Activated naive CD8-positive, alpha-beta T cell treated with anti-CD3 and anti-CD28 coated beads, Interleukin-2, amount 10 ng/mL, durations not matched to agents 7 days and 5 days (primary cell): ENCODE data around the gene NRXN3. TPM values are rescaled to one million over a fixed set of nuclear protein-coding genes. Genes with fewer than 3 reads are reported as not detected.

Source experiments
- ATAC-seq: fragments of 150-1000 bp; cut with Tn5 transposase; one replicate; pipeline ENCODE4 v1.10.0; 2021; ENCODE audit warnings: low read depth, moderate library complexity
- POLR2A ChIA-PET: fragments of 350-600 bp; sonication (Branson Sonifier 250); formaldehyde crosslinking; loops from one replicate; lab custom pipeline; 2021; ENCODE audit warnings: antibody characterized with exemption; lab: Charles Lee
- DNase-seq: peaks from one replicate; pipeline ENCODE4 v3.0.0; 2021
- H3K27ac Mint-ChIP-seq: one replicate; pipeline ENCODE4 v1.8.0; 2022; ENCODE audit warnings: mild to moderate bottlenecking, mixed read lengths
- H3K27me3 Mint-ChIP-seq: one replicate; pipeline ENCODE4 v1.8.0; 2022; ENCODE audit warnings: mild to moderate bottlenecking, moderate library complexity, mixed read lengths
- H3K36me3 Mint-ChIP-seq: one replicate; pipeline ENCODE4 v1.8.0; 2021; ENCODE audit warnings: mild to moderate bottlenecking, mixed read lengths
- H3K4me1 Mint-ChIP-seq: one replicate; pipeline ENCODE4 v1.8.0; 2021; ENCODE audit warnings: mixed read lengths
- H3K4me3 Mint-ChIP-seq: one replicate; pipeline ENCODE4 v1.8.0; 2022; ENCODE audit warnings: mild to moderate bottlenecking, moderate library complexity, mixed read lengths
- H3K9me3 Mint-ChIP-seq: one replicate; pipeline ENCODE4 v1.8.0; 2021; ENCODE audit warnings: mixed read lengths
- total RNA-seq, 2 experiments: library from RNA; stranded (reverse); gene quantifications; one replicate each; pipeline ENCODE4 v1.2.3, GENCODE V29; 2021

Gene NRXN3
- total RNA-seq, 2 experiments from 2014 or later, result not detected

DNA sequence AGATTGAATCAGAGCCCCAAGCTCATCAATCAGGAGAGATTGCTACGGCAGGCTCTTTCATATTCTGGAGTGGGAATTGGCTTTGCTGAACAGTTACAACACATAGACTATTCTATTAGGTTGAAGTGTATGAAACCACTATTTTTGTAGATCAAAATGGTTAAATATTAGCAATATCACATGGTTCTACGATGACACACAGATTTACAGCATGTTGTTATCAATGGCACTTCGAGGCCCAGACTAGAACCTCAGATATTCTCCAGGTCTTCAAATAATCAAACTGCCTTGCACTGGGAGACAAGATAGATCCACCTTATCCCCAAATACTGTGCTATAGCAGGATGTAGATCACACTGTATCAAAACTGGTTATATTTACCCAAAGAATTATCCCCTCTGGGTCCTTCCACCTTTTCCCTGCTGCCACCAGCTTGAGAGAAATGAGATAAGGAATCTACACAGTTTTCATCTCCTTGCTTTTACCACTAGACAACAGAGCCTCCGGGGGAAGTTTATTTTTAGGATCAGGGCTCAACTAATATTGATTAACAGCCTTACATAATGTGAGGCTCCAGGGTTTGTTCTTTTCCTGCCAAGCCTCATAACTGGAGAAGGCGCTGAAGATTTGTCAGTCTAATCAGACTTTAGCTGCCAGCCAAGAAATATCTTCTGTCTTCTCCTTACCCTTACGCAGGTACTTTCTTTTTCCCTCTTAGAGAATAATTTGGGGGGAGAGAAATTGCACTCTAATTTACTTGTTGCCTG is 1534.1 kb downstream of the NRXN3 start:
- DNase-seq (no peak), ATAC-seq (no peak)
- H3K27ac Mint-ChIP-seq, result no peak overlapping the region
- POLR2A ChIA-PET, result no interaction called here
- H3K27me3 Mint-ChIP-seq, result no peaks in the 10 kb centered on the region
- no peaks in the 10 kb centered on the region for H3K4me1 Mint-ChIP-seq
- H3K4me3 Mint-ChIP-seq, result no peak overlapping the region
- H3K9me3 Mint-ChIP-seq, result no peaks in the 10 kb centered on the region
- H3K36me3 Mint-ChIP-seq, result no peaks in the 10 kb centered on the region

DNA sequence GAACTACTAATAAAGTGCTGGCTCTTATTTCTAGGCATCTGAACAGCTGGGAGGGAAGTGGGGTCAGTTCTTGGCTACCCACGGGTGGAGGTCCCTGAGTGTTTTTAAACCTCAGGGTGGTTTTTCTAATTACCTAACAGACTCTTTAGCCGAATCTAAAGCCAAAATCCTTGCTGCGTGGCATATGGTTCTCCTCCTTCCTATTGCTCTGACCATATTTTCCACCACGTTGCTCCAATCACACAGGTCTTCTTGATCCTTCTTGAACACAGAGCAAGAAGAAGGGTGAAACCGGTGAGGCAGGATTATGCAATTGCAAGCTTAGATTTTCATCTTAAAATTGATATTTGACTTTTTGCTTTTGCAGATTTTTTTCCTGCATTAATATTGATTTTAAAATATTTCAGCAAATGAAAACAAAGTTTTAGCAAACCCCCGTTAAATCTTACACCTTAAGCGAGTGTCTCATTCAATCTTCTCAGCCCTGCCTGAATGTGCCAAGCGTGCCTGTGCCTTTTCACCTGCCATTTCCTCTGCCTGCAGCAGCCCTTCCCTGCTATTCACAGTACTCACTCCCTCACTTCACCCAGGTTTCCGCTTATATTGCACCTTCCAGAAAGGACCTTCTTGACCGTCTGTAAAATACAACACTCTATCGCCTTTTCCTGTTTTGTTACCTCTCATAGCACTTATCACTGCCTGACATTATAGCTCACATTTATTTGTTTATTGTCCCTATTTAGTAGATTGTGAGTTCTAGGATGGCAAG is 1535.1 kb downstream of the NRXN3 start:
- H3K9me3 Mint-ChIP-seq, result no peaks in the 10 kb centered on the region
- no peak overlapping the region for H3K27ac Mint-ChIP-seq
- H3K4me1 Mint-ChIP-seq, result no peaks in the 10 kb centered on the region
- no peaks in the 10 kb centered on the region for H3K27me3 Mint-ChIP-seq
- POLR2A ChIA-PET, result no interaction called here
- no peak overlapping the region for H3K4me3 Mint-ChIP-seq
- no peaks in the 10 kb centered on the region for H3K36me3 Mint-ChIP-seq
- ATAC-seq (no peak), DNase-seq (no peak)

GRCh38 chr14:79706382-79706781 is 1536.2 kb downstream of the NRXN3 start:
- POLR2A ChIA-PET, result no interaction called here
- Mint-ChIP-seq H3K4me1 (no peaks in the 10 kb centered on the region), H3K27me3 (no peaks in the 10 kb centered on the region), H3K4me3 (no peak overlapping the region), H3K9me3 (no peaks in the 10 kb centered on the region), H3K27ac (no peak overlapping the region), H3K36me3 (no peaks in the 10 kb centered on the region)
- ATAC-seq (no peak), DNase-seq (no peak)

- Mint-ChIP-seq H3K27me3 (no peaks in the 10 kb centered on the region), H3K4me1 (no peaks in the 10 kb centered on the region), H3K36me3 (no peaks in the 10 kb centered on the region), H3K4me3 (no peak overlapping the region), H3K9me3 (no peaks in the 10 kb centered on the region), H3K27ac (no peak overlapping the region)
- ATAC-seq (no peak), DNase-seq (no peak)
- POLR2A ChIA-PET, result no interaction called here
These were observed 1538.5 kb downstream of the NRXN3 start for GRCh38 chr14:79708426-79709388.

GRCh38 chr14:79709573-79709972 is 1539.4 kb downstream of the NRXN3 start:
- H3K27ac Mint-ChIP-seq, result no peak overlapping the region
- no peaks in the 10 kb centered on the region for H3K36me3 Mint-ChIP-seq
- H3K4me1 Mint-ChIP-seq, result no peaks in the 10 kb centered on the region
- no peak for DNase-seq
- no peaks in the 10 kb centered on the region for H3K27me3 Mint-ChIP-seq
- POLR2A ChIA-PET, result no interaction called here
- no peak overlapping the region for H3K4me3 Mint-ChIP-seq
- ATAC-seq, result no peak
- no peaks in the 10 kb centered on the region for H3K9me3 Mint-ChIP-seq

DNA sequence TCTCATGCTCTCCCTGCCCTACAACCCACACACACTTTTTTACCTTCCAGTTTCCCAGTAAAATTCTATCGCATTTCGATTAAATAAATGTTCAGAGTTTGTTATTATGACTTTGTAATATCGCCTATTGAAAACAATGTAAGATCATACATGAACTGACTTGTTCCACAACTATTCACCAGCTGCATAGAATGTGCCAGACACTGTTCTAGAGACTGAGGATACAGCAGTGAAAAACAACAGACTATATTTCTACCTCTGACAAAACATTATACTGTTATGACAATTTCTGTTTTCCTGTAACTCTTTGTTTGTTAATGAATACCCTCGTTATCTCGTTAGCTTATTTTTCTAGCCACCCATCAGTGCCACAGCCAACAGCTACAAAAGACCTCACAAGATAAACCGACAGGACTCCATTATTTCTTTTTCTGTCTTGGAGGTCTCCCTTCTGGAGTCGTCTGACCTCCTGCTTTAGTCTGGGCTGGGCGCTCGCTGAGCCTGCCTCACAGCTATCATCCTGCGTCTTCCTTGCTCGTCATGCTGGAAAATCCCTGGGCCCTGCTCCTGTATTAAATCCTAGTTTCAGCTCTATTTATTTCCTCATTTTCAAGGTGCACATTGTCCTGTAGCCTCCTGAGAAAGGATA is 1542.3 kb downstream of the NRXN3 start:
- POLR2A ChIA-PET, result interaction anchor here (0.7 kb wide), 1 partner anchor 72 kb away, joined by 4 read pairs; no protein-coding TSS in a partner anchor
- no peaks in the 10 kb centered on the region for H3K4me1 Mint-ChIP-seq
- H3K27me3 Mint-ChIP-seq, result no peaks in the 10 kb centered on the region
- no peaks in the 10 kb centered on the region for H3K9me3 Mint-ChIP-seq
- DNase-seq (no peak), ATAC-seq (no peak)
- H3K27ac Mint-ChIP-seq, result no peak overlapping the region
- H3K36me3 Mint-ChIP-seq, result no peaks in the 10 kb centered on the region
- no peak overlapping the region for H3K4me3 Mint-ChIP-seq

DNA sequence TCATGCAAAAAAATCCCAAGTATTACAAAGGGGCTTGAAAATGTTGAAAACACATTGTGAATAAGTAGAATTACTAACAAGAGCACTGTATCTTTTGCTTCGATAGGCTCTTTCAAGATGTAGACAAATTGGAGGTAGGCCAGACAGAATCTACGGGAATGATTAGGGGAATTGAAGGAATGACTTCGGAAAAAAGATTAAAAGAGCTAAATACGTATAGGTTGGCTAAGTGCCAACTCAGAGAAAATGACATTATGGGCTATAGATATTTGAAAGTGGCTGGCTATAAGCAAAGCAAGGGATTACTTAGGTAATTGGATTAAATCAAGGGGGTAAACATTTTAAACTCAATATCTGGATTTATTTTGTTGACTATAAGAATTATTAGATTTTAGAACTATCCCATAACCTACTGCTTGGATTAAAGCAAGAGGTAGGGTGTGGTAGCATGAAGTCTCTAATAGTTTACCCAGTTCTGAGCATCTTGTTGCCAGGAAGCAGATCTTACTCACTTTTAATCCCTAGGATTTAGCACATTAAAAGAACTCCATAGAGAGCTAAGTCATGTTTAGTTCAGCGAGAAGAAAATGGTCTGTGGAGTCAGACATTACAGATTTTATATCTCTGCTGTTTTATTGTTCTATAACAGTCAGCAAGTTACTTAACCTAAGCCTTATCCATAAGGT is 1551.4 kb downstream of the NRXN3 start:
- ATAC-seq (no peak), DNase-seq (no peak)
- POLR2A ChIA-PET, result no interaction called here
- no peaks in the 10 kb centered on the region for H3K4me1 Mint-ChIP-seq
- H3K27ac Mint-ChIP-seq, result no peak overlapping the region
- no peaks in the 10 kb centered on the region for H3K27me3 Mint-ChIP-seq
- H3K4me3 Mint-ChIP-seq, result no peak overlapping the region
- H3K9me3 Mint-ChIP-seq, result no peaks in the 10 kb centered on the region
- H3K36me3 Mint-ChIP-seq, result no peaks in the 10 kb centered on the region

GRCh38 chr14:79724934-79725717 is 1555.0 kb downstream of the NRXN3 start:
- Mint-ChIP-seq H3K9me3 (no peaks in the 10 kb centered on the region), H3K27ac (no peak overlapping the region), H3K4me3 (no peak overlapping the region), H3K4me1 (peaks cover 1% of the 10 kb centered on the region), H3K36me3 (no peaks in the 10 kb centered on the region), H3K27me3 (no peaks in the 10 kb centered on the region)
- DNase-seq (no peak), ATAC-seq (no peak)
- POLR2A ChIA-PET, result no interaction called here

- ATAC-seq (no peak), DNase-seq (no peak)
- H3K4me1 Mint-ChIP-seq, result peaks cover 1% of the 10 kb centered on the region
- H3K4me3 Mint-ChIP-seq, result no peak overlapping the region
- no peaks in the 10 kb centered on the region for H3K9me3 Mint-ChIP-seq
- no peaks in the 10 kb centered on the region for H3K36me3 Mint-ChIP-seq
- POLR2A ChIA-PET, result no interaction called here
- H3K27ac Mint-ChIP-seq, result no peak overlapping the region
- no peaks in the 10 kb centered on the region for H3K27me3 Mint-ChIP-seq
These were observed 1557.7 kb downstream of the NRXN3 start for GRCh38 chr14:79727900-79728299.

DNA sequence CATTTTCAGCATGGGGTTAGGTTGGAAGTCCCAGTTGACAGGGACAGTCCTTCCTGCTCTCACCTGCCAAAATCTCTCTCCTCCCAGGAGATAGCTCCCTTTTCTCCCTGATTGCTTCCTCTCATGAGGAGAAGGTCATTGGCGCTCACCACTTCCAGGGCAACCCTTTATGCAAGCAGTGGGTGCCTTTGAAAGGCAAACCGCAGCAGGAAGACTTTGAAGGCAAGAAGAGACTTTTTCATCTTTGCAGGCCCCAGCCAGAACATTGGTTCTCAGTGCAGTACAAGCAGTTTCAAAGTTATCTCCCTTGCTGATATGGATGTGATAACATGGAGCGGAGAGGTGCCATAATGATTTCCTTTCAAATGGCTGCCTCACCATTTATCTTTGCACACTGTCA is 1558.2 kb downstream of the NRXN3 start:
- Mint-ChIP-seq H3K27ac (no peak overlapping the region), H3K4me3 (no peak overlapping the region), H3K4me1 (peaks cover 1% of the 10 kb centered on the region), H3K27me3 (no peaks in the 10 kb centered on the region), H3K9me3 (no peaks in the 10 kb centered on the region), H3K36me3 (no peaks in the 10 kb centered on the region)
- no peak for ATAC-seq
- DNase-seq, result no peak
- POLR2A ChIA-PET, result no interaction called here

- no peak for ATAC-seq
- no peaks in the 10 kb centered on the region for H3K36me3 Mint-ChIP-seq
- POLR2A ChIA-PET, result no interaction called here
These were observed 1559.6 kb downstream of the NRXN3 start for GRCh38 chr14:79729731-79730130.

GRCh38 chr14:79730196-79730595 is 1560.0 kb downstream of the NRXN3 start:
- no peaks in the 10 kb centered on the region for H3K27me3 Mint-ChIP-seq
- POLR2A ChIA-PET, result no interaction called here
- H3K4me1 Mint-ChIP-seq, result peaks cover 1% of the 10 kb centered on the region
- no peak overlapping the region for H3K27ac Mint-ChIP-seq
- H3K4me3 Mint-ChIP-seq, result no peak overlapping the region
- H3K36me3 Mint-ChIP-seq, result no peaks in the 10 kb centered on the region
- DNase-seq (no peak), ATAC-seq (no peak)
- no peaks in the 10 kb centered on the region for H3K9me3 Mint-ChIP-seq

More at GRCh38 chr14:79729731-79730130, 1559.6 kb downstream of the NRXN3 start:
- DNase-seq, result no peak
- Mint-ChIP-seq H3K27me3 (no peaks in the 10 kb centered on the region), H3K9me3 (no peaks in the 10 kb centered on the region), H3K27ac (no peak overlapping the region), H3K4me1 (peaks cover 1% of the 10 kb centered on the region), H3K4me3 (no peak overlapping the region)
